Right cardiac atrium (tissue), 5 donors: Measurements from ENCODE around the gene MKS1. TPM values are rescaled to one million over a fixed set of nuclear protein-coding genes. Genes with fewer than 3 reads are reported as not detected.

Experiments
- ATAC-seq, 2 donors: fragments of 200-7000 bp; cut with Tn5 transposase; one replicate each; pipeline versions ENCODE4 v1.8.0 to v1.9.1; 2020; ENCODE audit warnings: moderate library complexity in 2 of 2, mild to moderate bottlenecking in 1 of 2
- DNase-seq, 3 donors: peaks; one replicate each; pipeline ENCODE4 v3.0.0-alpha.2; 2020
- H3K27ac ChIP-seq: one replicate; pipeline ENCODE4 v1.5.1; 2013; ENCODE audit warnings: mild to moderate bottlenecking, low read length, control low read depth, moderate library complexity
- H3K27me3 ChIP-seq: one replicate; pipeline ENCODE4 v1.6.1; 2013; ENCODE audit not compliant: control insufficient read depth, insufficient read depth
- H3K4me1 ChIP-seq: one replicate; pipeline ENCODE4 v1.6.1; 2013; ENCODE audit warnings: low read length; ENCODE audit not compliant: control insufficient read depth, insufficient read depth
- H3K4me3 ChIP-seq: one replicate; pipeline ENCODE4 v1.5.1; 2013; ENCODE audit warnings: low read length, control low read depth
- H3K9me3 ChIP-seq: one replicate; pipeline ENCODE4 v1.6.1; 2013; ENCODE audit warnings: low read length; ENCODE audit not compliant: control insufficient read depth
- WGBS: extraction: QIAGEN DNeasy Blood & Tissue Kit; methylation state at CpG from one replicate; pipeline ENCODE4 v1.1.7; 2013; 5-methylcytosine and 5-hydroxymethylcytosine counted together
- intact Hi-C, 4 donors: fragments of 100-400 bp; cut with DNase I; formaldehyde crosslinking; loops; one replicate each; pipeline versions ENCODE4 v1.11.0 to v1.14.0; 2022 to 2023
- polyA plus RNA-seq: library from polyadenylated mRNA; stranded (reverse); fragments of 200-250 nt; gene quantifications from one replicate; pipeline ENCODE4 v1.2.3, GENCODE V29; 2013
- total RNA-seq, 4 donors: library from RNA; stranded (reverse); fragmentation: NEBNext Ultra II Directional; extraction: Animal tissue kit (Norgen Biotek cat#: 25700); gene quantifications; one replicate each; pipeline ENCODE4 v1.2.1, GENCODE V29; 2021
- donor health status: healthy with polysubstance abuse.
- donor health status: DM: no; HTN: yes; CAD: no.
- donor health status: DM: no; HTN: no; CAD: no.
- donor health status: DM: no; HTN: yes; CAD: no; lungs with severe emphysema.
- donor health status: DM: yes; HTN: yes; CAD: no.

Gene MKS1
- total and polyA plus RNA-seq, 5 donors: 5.6 to 11.4 (median 6.9) TPM

GRCh38 chr17:58242171-58242784, 23.2 kb upstream of the MKS1 start:
- Histone ChIP-seq H3K4me1 (no peaks in the 10 kb centered on the region), H3K27ac (no peak overlapping the region), H3K27me3 (no peaks in the 10 kb centered on the region), H3K4me3 (no peak overlapping the region), H3K9me3 (no peaks in the 10 kb centered on the region)
- ATAC-seq (no peak), DNase-seq (no peak)
- intact Hi-C loops: no loop called here
- WGBS: 6% methylated on average over 4 of the region's 4 CpGs

DNA sequence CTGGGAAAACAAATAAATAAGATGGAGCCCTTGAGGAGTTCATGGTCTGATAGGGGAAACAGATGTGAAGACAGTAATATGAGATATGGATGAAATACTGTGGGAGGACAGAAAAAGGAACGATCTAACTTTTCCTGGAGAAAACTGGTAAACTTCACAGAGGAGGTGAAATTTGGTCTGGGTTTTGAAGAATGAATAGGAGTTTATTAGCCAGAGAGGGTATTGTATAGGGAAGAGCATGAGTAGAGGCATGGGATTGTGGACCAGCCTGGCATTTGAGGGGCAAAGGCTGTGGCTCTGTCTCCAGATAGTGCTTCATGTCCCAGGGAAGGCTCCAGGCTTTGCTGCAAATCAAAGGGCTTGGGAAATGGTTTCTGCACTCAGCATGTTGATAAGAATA, 20.9 kb upstream of the MKS1 start:
- Histone ChIP-seq H3K4me3 (no peak overlapping the region), H3K4me1 (no peaks in the 10 kb centered on the region), H3K27ac (no peak overlapping the region), H3K9me3 (no peaks in the 10 kb centered on the region), H3K27me3 (no peaks in the 10 kb centered on the region)
- 71% methylated on average over 1 of the region's 1 CpG for WGBS
- intact Hi-C loops: no loop called here
- no peak for DNase-seq
- ATAC-seq: no peak

DNA sequence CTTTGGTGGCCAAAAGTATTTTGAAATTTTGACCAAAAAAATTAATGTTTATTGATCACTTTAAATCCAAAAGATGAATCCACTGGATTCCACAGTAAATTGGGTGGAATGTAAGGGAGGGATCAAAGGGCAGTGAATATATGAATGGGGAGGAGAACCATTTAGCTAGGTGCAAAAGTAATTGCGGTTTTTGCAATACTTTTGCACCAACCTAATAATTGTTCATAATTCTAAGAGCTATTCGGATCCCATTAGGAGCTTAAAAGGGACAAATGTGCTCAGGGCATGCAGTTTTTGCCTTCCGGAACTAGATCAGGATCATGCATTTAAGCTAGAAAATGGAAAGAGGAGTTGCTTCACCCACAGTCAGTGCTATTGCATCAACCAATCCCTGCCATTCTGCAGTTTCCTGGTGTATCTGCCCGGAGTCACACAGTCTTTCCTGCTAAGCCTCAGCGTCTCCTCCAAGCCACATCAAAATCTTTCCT, 19.1 kb upstream of the MKS1 start, which contains the start of gene LPO:
LPO (plus strand) TSS at position 438 of the 488 bp plus-strand sequence. CDS start 4,396 bp downstream, outside the sequence.
- intact Hi-C loops: no loop called here
- WGBS: 72% methylated on average over 5 of the region's 5 CpGs
- ATAC-seq (no peak), DNase-seq (no peak)
- Histone ChIP-seq H3K4me1 (no peaks in the 10 kb centered on the region), H3K27ac (no peak within 1 kb of the TSS), H3K27me3 (no peaks in the 10 kb centered on the region), H3K4me3 (no peak within 1 kb of the TSS), H3K9me3 (no peaks in the 10 kb centered on the region)

- intact Hi-C loops: no loop called here
- no peaks in the 10 kb centered on the region for H3K4me1 ChIP-seq
- no peak overlapping the region for H3K4me3 ChIP-seq
- 67% methylated on average over 2 of the region's 2 CpGs for WGBS
- no peaks in the 10 kb centered on the region for H3K9me3 ChIP-seq
- H3K27me3 ChIP-seq: no peaks in the 10 kb centered on the region
- DNase-seq (no peak), ATAC-seq (no peak)
- no peak overlapping the region for H3K27ac ChIP-seq
These were observed 17.3 kb upstream of the MKS1 start for GRCh38 chr17:58236394-58236793.

DNA sequence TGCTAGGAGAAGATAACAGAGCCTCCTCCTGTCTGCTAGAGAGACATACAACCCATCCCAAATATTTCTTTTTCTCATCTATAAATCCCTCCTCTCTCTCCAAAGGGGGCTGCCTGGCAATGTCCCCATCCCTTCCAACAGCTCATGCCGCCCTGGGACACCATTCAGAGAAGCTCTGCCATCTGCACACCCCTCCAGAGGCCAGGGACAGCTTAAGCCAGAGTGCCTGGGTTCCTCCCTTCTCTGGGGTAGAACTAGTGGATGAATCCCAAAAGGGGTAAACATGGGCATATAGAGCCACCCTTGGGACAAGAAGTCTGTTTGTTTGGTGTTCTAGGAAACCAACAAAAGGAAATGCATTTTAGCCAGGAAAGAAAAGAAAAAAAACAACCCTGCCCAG, 16.8 kb upstream of the MKS1 start:
- Histone ChIP-seq H3K9me3 (no peaks in the 10 kb centered on the region), H3K4me1 (no peaks in the 10 kb centered on the region), H3K27ac (no peak overlapping the region), H3K27me3 (no peaks in the 10 kb centered on the region), H3K4me3 (no peak overlapping the region)
- 73% methylated on average over 1 of the region's 1 CpG for WGBS
- no peak for DNase-seq
- intact Hi-C loops: no loop called here
- ATAC-seq: no peak

DNA sequence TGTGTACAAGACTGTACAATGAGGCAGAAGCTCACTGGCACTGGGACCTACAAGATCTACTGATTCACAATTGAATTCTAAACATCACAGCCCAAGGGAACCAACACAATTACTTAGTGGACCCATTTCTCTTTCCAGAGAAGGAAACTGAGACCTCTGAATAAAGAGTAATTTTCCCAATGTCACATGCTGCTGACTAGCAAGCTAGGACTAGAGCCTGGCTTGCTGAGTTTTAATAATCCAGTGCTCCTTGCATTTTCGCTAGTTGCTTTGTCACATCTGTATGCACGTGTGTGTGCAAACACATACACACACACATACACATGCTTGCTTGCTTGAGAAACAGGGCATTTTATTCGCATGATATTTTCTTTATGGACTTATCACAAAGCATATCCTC, 15.5 kb upstream of the MKS1 start:
- intact Hi-C loops: no loop called here
- WGBS: 79% methylated on average over 3 of the region's 3 CpGs
- no peaks in the 10 kb centered on the region for H3K9me3 ChIP-seq
- H3K4me3 ChIP-seq: no peak overlapping the region
- DNase-seq (no peak), ATAC-seq (no peak)
- no peak overlapping the region for H3K27ac ChIP-seq
- no peaks in the 10 kb centered on the region for H3K4me1 ChIP-seq
- no peaks in the 10 kb centered on the region for H3K27me3 ChIP-seq

GRCh38 chr17:58233543-58233942, 14.5 kb upstream of the MKS1 start:
- intact Hi-C loops: no loop called here
- Histone ChIP-seq H3K27me3 (no peaks in the 10 kb centered on the region), H3K27ac (no peak overlapping the region), H3K4me1 (no peaks in the 10 kb centered on the region), H3K9me3 (no peaks in the 10 kb centered on the region), H3K4me3 (no peak overlapping the region)
- WGBS: 81% methylated on average over 3 of the region's 3 CpGs
- DNase-seq (no peak), ATAC-seq (no peak)

DNA sequence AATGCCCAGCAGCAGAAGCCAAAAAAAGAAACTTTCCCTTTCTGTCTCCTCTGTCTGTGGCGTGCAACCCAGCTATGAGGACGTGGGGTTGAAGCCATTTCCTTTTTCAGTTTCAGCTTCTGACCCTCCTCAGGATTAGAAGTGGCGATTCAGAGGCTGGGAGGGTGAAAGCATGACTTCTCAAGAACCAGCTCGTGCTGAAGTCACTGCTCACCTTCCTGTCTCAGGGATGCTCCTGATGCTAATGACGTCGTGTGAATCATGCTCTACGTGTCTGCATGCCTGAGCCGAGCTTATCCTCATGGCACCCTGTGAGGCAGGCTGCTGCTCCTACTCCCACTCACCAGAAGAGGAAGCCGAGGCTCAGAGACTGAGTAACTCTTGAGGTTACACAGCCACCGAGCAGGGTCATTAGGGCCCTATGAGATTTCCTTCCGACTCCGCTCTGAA, 13.7 kb upstream of the MKS1 start:
- intact Hi-C loops: no loop called here
- H3K9me3 ChIP-seq: no peaks in the 10 kb centered on the region
- 32% methylated on average over 12 of the region's 12 CpGs for WGBS
- H3K27me3 ChIP-seq: no peaks in the 10 kb centered on the region
- H3K4me1 ChIP-seq: no peaks in the 10 kb centered on the region
- DNase-seq: no peak
- H3K27ac ChIP-seq: no peak overlapping the region
- H3K4me3 ChIP-seq: no peak overlapping the region
- ATAC-seq: peak in 1 of 2 donors; percentile 20

DNA sequence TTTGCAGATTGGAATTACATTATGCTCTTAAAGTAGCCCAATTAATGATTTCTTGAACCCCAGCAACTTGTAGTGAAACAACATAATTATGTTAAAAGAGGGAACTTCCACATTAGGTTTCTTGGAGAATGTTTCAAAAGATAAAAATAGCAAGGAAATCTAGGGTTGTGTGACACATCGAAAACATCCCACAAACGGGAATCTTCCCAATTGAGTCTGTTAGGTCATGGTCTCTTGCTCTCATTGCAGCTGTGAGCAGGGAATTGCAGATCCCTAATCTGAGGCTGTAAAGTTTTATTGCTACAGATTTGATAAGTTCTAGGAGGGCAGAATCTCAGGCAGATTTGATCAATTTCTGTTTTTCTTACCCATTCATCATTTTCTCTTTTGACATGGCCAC, 12.6 kb upstream of the MKS1 start:
- WGBS: 46% methylated on average over 2 of the region's 2 CpGs
- no peaks in the 10 kb centered on the region for H3K27me3 ChIP-seq
- intact Hi-C loops: no loop called here

GRCh38 chr17:58229881-58230280, 10.8 kb upstream of the MKS1 start:
- ATAC-seq (no peak), DNase-seq (no peak)
- intact Hi-C loops: no loop called here
- no peaks in the 10 kb centered on the region for H3K9me3 ChIP-seq
- no peaks in the 10 kb centered on the region for H3K27me3 ChIP-seq
- 93% methylated on average over 4 of the region's 4 CpGs for WGBS
- H3K27ac ChIP-seq: no peak overlapping the region
- H3K4me3 ChIP-seq: no peak overlapping the region
- H3K4me1 ChIP-seq: no peaks in the 10 kb centered on the region

More for the DNA sequence above, 12.6 kb upstream of the MKS1 start:
- no peaks in the 10 kb centered on the region for H3K9me3 ChIP-seq
- no peaks in the 10 kb centered on the region for H3K4me1 ChIP-seq
- H3K27ac ChIP-seq: no peak overlapping the region
- H3K4me3 ChIP-seq: no peak overlapping the region
- DNase-seq (no peak), ATAC-seq (no peak)

DNA sequence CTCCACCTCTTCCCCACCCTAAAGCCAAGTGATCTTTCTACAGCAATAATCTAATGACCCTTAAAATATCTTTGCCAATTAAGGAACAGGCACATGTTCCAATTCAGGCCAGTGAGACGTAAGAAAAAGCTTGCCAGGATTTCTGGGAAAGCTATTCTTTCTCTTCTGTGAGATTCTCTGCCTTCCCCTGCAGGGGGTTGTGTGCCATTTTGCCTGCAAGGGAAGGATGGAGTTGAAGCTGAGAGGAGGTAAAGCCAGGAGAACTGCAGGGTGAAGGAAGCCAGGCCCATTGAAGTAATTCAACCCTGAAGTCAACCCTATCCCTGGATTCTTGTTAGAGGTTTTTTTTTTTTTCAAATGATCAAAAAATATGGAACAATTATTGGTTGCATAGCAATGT, 10.3 kb upstream of the MKS1 start:
- no peaks in the 10 kb centered on the region for H3K9me3 ChIP-seq
- 34% methylated on average over 1 of the region's 1 CpG for WGBS
- no peak for ATAC-seq
- H3K4me1 ChIP-seq: no peaks in the 10 kb centered on the region
- no peak overlapping the region for H3K4me3 ChIP-seq
- intact Hi-C loops: no loop called here
- no peak for DNase-seq
- H3K27me3 ChIP-seq: no peaks in the 10 kb centered on the region
- H3K27ac ChIP-seq: no peak overlapping the region

- no peak overlapping the region for H3K27ac ChIP-seq
- intact Hi-C loops: no loop called here
- no peak overlapping the region for H3K4me3 ChIP-seq
- H3K9me3 ChIP-seq: no peaks in the 10 kb centered on the region
- H3K4me1 ChIP-seq: no peaks in the 10 kb centered on the region
- no peak for ATAC-seq
- no peak for DNase-seq
- 33% methylated on average over 3 of the region's 3 CpGs for WGBS
- no peaks in the 10 kb centered on the region for H3K27me3 ChIP-seq
These were observed 9.6 kb upstream of the MKS1 start for GRCh38 chr17:58228679-58229078.
